ENCODE results near the gene ZNF45. TPM values are rescaled to one million over a fixed set of nuclear protein-coding genes. Genes with fewer than 3 reads are reported as not detected.

Gene ZNF45
- total RNA-seq, 1 experiment from 2014 or later = 15.2 TPM

- ChIA-PET RAD21 (ENCODE audit: low non-redundant PET in 1 of 2, low total read pairs in 2 of 2, uncharacterized antibody in 2 of 2, unreplicated experiment in 2 of 2) (no interaction called here), POLR2A (no interaction called here), CTCF (no interaction called here)
- no peaks in the 10 kb centered on the region for H4K20me1 ChIP-seq (ENCODE audit: insufficient read depth)
- TF ChIP-seq ATF3 (IDR thresholded peaks at IDR 0.05) (no peak), SP1 (IDR thresholded peaks at IDR 0.05; ENCODE audit: low read depth) (no peak), POLR2A (IDR thresholded peaks at IDR 0.05; ENCODE audit: borderline replicate concordance, extremely low read depth, insufficient read depth, insufficient read length) (no peak), EZH2 (IDR thresholded peaks at IDR 0.05) (no peak), RAD21 (IDR thresholded peaks at IDR 0.05; ENCODE audit: low read depth) (no peak), EGR1 (IDR thresholded peaks at IDR 0.05; ENCODE audit: low read depth) (no peak), ZFX (IDR thresholded peaks at IDR 0.05) (no peak), FOSL1 (IDR thresholded peaks at IDR 0.05; ENCODE audit: low read depth) (no peak), CEBPB (IDR thresholded peaks at IDR 0.05; ENCODE audit: low read depth) (no peak), CBX3 (IDR thresholded peaks at IDR 0.05; ENCODE audit: low read depth) (no peak), EZH2phosphoT487 (IDR thresholded peaks at IDR 0.05; ENCODE audit: borderline replicate concordance) (no peak), TCF7L2 (IDR thresholded peaks at IDR 0.05; ENCODE audit: borderline replicate concordance, extremely low read depth, insufficient read depth, insufficient read length) (no peak)
- TF ChIP-seq, protein P1, sequence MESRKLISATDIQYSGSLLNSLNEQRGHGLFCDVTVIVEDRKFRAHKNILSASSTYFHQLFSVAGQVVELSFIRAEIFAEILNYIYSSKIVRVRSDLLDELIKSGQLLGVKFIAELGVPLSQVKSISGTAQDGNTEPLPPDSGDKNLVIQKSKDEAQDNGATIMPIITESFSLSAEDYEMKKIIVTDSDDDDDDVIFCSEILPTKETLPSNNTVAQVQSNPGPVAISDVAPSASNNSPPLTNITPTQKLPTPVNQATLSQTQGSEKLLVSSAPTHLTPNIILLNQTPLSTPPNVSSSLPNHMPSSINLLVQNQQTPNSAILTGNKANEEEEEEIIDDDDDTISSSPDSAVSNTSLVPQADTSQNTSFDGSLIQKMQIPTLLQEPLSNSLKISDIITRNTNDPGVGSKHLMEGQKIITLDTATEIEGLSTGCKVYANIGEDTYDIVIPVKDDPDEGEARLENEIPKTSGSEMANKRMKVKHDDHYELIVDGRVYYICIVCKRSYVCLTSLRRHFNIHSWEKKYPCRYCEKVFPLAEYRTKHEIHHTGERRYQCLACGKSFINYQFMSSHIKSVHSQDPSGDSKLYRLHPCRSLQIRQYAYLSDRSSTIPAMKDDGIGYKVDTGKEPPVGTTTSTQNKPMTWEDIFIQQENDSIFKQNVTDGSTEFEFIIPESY (IDR thresholded peaks at IDR 0.05; ENCODE audit: extremely low read depth, insufficient replicate concordance, low read length) = no peak
- TF ChIP-seq, protein P2, sequence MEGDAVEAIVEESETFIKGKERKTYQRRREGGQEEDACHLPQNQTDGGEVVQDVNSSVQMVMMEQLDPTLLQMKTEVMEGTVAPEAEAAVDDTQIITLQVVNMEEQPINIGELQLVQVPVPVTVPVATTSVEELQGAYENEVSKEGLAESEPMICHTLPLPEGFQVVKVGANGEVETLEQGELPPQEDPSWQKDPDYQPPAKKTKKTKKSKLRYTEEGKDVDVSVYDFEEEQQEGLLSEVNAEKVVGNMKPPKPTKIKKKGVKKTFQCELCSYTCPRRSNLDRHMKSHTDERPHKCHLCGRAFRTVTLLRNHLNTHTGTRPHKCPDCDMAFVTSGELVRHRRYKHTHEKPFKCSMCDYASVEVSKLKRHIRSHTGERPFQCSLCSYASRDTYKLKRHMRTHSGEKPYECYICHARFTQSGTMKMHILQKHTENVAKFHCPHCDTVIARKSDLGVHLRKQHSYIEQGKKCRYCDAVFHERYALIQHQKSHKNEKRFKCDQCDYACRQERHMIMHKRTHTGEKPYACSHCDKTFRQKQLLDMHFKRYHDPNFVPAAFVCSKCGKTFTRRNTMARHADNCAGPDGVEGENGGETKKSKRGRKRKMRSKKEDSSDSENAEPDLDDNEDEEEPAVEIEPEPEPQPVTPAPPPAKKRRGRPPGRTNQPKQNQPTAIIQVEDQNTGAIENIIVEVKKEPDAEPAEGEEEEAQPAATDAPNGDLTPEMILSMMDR (IDR thresholded peaks at IDR 0.05 in 2 of 3, conservative IDR thresholded peaks at IDR 0.05 in 1 of 3; ENCODE audit: borderline replicate concordance in 1 of 3, insufficient read depth in 1 of 3, low read depth in 2 of 3, low read length in 2 of 3) = no peak
- no peak overlapping the region for H3K4me2 ChIP-seq (ENCODE audit: low read length)
- no peak overlapping the region for H3K4me3 ChIP-seq (replicated peaks in 1 of 2; ENCODE audit: low read depth in 1 of 2, low read length in 2 of 2)
- no peak overlapping the region for H3K27ac ChIP-seq (ENCODE audit: low read depth, low read length)
- no peak overlapping the region for H3K9ac ChIP-seq (ENCODE audit: low read length)
- no TSS peak for BruUV-seq (replicated peaks)
- H3K4me1 ChIP-seq (ENCODE audit: control insufficient read depth in 1 of 2, insufficient read depth in 2 of 2, low read length in 2 of 2) = no peaks in the 10 kb centered on the region
- no peak overlapping the region for H2AFZ ChIP-seq (ENCODE audit: low read depth, low read length, poor library complexity, severe bottlenecking)
- no peaks in the 10 kb centered on the region for H3K9me2 ChIP-seq (ENCODE audit: insufficient read depth)
- ATAC-seq = no peak
- H3K79me2 ChIP-seq (ENCODE audit: insufficient read depth, low read length) = no peaks in the 10 kb centered on the region
- H3K27me3 ChIP-seq (ENCODE audit: insufficient read depth, low read length) = no peaks in the 10 kb centered on the region
- intact Hi-C loops (cut with micrococcal nuclease) = no loop called here
- DNase-seq (ENCODE audit: low read depth, low spot score) = no peak
- peaks cover 15 to 16% of the 10 kb centered on the region in 2 experiments; a peak in 2 of 4 replicates for H3K9me3 ChIP-seq (ENCODE audit: control insufficient read depth in 1 of 2, insufficient read depth in 1 of 2, low read depth in 1 of 2, low read length in 2 of 2)
- no peaks in the 10 kb centered on the region; a peak in 1 of 4 replicates for H3K36me3 ChIP-seq (ENCODE audit: control insufficient read depth in 1 of 2, insufficient read depth in 2 of 2, low read length in 2 of 2)
These were observed 22.8 kb upstream of the ZNF45 start for GRCh38 chr19:43957891-43958290.

Measured in HCT116 (cell line).